ENCODE results near the gene HTR1D.
"Not testable (repeated sequence)": the region's sequence is repeated elsewhere in the genome, so short reads cannot be mapped to it uniquely, and the experiment has no call there.

Gene HTR1D

GRCh38 chr1:23217421-23218115 lies at the start of gene HTR1D:
Gene HTR1D (minus strand): TSS chr1:23217502. CDS start chr1:23194219, 23,283 bp downstream.
- DNase-seq: no peak

- no peak for DNase-seq
Measured at GRCh38 chr1:23263380-23263887, 46.1 kb upstream of the HTR1D start.

- not testable (repeated sequence) for DNase-seq
Measured at GRCh38 chr1:23258082-23258481, 40.8 kb upstream of the HTR1D start.

GRCh38 chr1:23257371-23257770 lies 40.1 kb upstream of the HTR1D start:
- DNase-seq: not testable (repeated sequence)

- DNase-seq: no peak
Measured at GRCh38 chr1:23254584-23254983, 37.3 kb upstream of the HTR1D start.

- DNase-seq: no peak
Measured at GRCh38 chr1:23251812-23252211, 34.5 kb upstream of the HTR1D start.

DNA sequence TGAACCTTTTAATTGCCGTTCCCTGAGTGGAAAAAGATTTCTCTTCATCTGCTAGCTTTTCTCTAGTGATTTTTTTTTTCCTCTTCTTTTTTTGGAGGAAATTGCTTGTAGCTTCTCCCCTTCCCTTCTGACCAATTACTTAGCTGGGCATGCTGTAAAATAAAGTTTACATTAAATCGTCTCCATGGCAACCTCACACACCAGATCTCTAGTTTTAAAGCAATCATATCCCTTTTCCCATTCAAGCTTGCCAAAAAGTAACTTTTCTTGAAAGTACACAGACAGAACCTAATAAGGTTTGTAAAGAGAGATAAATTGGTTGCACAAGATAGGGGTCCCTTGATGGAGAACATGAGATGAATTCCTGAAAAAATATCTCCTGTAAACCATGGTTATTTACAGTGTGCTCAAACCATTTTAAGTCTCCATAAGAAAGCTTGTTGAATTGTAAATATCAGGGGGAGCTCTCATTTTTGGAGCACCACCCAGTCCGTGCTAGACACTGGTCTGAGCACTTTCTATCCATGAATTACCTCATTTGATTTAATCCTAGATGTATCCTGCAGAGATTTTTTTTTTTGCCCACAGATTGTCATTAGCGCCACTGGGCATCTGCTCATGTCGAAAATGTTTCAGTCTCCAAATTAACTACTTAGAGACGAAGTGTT lies 32.6 kb upstream of the HTR1D start:
- DNase-seq: no peak

DNA sequence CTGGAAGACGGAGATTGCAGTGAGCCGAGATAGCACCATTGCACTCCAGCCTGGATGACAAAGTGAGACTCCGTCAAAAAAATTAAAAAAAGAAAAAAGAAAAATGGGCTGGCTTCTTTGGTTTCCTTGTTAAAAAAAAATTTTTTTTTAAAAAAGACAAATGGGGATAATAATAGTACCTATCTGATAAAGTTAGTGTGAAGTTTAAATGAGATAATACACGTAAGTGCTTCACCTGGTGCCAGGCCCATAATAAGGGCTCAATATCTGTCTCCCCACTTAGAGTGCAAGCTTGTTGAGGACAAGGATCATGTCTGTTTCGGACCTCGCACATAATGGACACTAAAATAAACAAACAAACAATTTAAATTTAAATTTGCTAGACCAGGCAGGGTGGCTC lies 30.0 kb upstream of the HTR1D start:
- DNase-seq: no peak

GRCh38 chr1:23246274-23246673 lies 29.0 kb upstream of the HTR1D start:
- no peak for DNase-seq

- DNase-seq: no peak
Measured at GRCh38 chr1:23244256-23244761, 27.0 kb upstream of the HTR1D start.

DNA sequence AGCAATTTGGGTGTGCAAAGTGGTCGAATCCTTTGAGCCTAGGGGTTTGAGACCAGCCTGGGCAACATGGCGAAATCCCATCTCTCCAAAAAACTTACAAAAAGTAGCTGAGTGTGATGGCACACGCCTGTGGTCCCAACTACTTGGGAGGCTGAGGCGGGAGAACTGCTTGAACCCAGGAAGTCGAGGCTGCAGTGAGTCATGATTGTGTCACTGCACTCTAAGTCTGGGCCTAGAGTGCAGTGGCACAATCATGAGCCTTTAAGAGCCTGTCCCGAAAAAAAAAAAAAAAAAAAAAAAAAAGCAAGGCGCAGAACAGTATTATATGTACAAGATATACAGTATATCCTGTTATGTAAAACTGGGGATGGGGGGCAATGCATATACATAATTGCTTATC lies 25.1 kb upstream of the HTR1D start:
- no peak for DNase-seq

DNA sequence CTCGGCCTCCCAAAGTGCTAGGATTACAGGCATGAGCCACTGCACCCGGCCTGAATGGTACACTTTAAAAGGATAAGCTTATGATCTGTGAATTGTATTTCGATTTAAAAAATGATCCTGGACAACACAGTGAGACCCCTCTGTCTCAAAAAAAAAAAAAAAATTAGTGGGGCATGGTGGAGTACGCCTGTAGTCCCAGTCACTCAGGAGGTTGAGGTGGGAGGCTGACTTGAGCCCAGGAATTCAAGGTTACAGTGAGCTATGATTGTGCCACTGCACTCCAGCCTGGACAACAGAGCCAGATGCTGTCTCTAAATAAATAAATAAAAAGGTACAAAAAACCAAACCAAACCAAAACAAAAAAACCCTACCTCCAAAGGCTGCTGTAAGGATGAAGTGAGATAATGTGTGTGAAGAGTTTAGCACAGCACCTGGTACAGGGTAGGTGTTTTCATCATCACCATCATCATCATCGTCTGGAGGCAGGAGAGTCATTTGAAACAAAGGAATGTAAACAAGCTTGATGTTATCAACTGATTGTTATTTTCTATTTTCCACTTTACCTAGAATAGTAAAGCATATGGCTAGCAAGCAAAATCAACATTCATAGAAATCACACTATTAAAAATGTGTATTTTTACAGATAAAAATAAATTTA lies 22.5 kb upstream of the HTR1D start:
- no peak for DNase-seq

DNA sequence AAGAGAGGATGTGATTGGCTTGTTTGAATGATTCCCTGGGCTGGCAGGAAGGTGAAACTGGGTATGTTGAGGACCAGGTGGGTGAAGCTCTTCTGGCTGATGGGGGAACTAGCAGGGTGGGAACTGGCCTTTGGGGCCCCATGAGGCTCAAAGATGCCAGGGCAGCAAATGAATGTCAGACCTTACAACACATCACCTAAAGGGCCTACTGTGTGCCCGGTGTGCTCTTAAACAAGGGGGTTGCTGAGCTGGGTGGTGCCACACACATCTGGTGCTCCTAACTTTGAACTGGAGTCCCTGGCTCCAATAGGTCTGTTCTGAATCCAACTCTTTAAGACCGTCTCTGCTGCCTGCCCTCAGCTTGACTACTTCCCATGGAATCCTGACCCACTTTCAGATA lies 21.3 kb upstream of the HTR1D start:
- no peak for DNase-seq

GRCh38 chr1:23237508-23237907 lies 20.2 kb upstream of the HTR1D start:
- no peak for DNase-seq

DNA sequence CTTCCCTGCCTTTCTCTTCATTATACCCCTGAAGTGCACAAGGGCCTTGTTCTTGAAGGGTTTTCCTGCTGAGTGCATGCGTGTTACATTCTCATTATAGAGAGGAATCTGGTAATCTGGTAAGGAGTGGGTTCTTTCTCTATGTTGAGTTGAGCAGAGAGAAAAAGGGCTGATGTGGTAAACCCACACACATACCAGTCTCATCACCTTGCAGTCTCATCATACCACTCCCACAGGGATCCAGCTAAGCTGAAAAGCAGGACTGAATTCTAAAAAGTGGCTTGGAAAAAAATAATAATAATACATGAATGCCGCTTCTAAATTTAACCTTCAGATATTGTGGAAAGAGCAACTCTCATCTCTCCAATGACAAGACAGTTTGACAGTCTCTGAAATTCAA lies 10.5 kb upstream of the HTR1D start:
- DNase-seq: no peak

- DNase-seq: no peak
Measured at GRCh38 chr1:23224739-23225648, 7.7 kb upstream of the HTR1D start.

DNA sequence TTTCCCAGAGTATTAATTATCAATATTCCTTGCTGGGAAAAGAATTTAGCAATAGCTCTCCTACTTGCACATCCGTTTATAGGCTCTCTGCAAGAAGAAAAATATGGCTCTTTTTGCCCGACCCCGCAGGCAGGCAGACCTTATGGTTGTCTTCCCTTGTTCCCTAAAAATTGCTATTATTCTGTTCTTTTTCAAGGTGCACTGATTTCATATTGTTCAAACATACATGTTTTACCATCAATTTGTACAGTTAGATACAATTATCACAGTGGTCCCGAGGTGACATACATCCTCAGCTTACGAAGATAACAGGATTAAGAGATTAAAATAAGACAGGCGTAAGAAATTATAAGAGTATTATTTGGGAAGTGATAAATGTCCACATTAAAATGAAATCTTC lies 6.7 kb upstream of the HTR1D start:
- DNase-seq: not testable (repeated sequence)

- DNase-seq: not testable (repeated sequence)
Measured at GRCh38 chr1:23223490-23223951, 6.2 kb upstream of the HTR1D start.

GRCh38 chr1:23222742-23223141 lies 5.4 kb upstream of the HTR1D start:
- DNase-seq: no peak

GRCh38 chr1:23222331-23222730 lies 5.0 kb upstream of the HTR1D start:
- no peak for DNase-seq

GRCh38 chr1:23221107-23221506 lies 3.8 kb upstream of the HTR1D start:
- DNase-seq: no peak

DNA sequence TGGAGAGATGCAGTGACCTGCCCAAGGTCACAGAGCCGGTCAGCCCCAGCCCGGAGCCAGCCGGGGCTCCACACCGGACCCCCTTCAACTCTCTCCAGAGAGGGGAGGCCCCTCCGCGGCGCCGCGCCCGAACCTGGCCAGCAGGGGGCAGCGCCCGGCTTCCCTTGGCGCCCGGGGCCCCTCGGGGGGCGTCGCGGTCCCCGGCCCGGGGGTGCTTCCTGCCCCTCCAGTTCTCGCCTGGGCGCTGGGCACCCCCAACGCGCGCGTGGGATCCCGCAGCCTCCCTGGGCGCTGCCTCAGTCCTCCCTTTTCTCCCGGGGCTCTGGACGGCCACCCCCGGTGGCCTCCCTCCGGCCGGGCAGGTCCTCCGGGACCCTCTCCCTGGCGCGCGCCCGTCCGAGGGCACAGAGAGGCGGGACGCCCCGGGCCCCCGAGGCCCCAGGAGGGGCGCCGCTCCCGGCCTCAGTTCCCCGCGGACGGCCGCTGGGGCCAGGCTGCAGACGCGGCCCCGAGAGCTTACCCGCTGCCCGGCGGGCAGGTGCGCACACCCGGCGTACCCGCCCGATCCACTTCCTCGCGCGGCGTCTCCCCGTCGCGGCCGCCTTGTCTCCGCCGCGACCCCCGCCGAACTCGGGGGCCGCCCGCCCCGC lies 406 bp downstream of the HTR1D start:
- DNase-seq: peak; percentile 14
